NOMO-1 treated with dmso at 0.1 percent for 144 hours (cell line): ENCODE results near the gene CAPN12.
A peak's percentile ranks its signal among the peaks of the same experiment; 100 is the strongest.

Experiments
- DNase-seq: peaks from one replicate; lab custom pipeline; 2025; ENCODE audit not compliant: unreplicated experiment; lab: John Stamatoyannopoulos, UW

The CAPN12 gene

GRCh38 chr19:38697197-38697596, 47.1 kb downstream of the CAPN12 start:
- no peak for DNase-seq

GRCh38 chr19:38696729-38697055, 47.6 kb downstream of the CAPN12 start:
- DNase-seq: no peak

- no peak for DNase-seq
Measured at GRCh38 chr19:38695832-38696728, 48.2 kb downstream of the CAPN12 start.

GRCh38 chr19:38695317-38695683, 49.0 kb downstream of the CAPN12 start:
- peak; percentile 29 for DNase-seq

GRCh38 chr19:38693380-38694223, 50.7 kb downstream of the CAPN12 start:
- DNase-seq: peak; percentile 58

GRCh38 chr19:38692458-38693379, 51.6 kb downstream of the CAPN12 start:
- no peak for DNase-seq

GRCh38 chr19:38691938-38692457, 52.3 kb downstream of the CAPN12 start:
- no peak for DNase-seq

- DNase-seq: no peak
Measured at GRCh38 chr19:38690832-38691231, 53.4 kb downstream of the CAPN12 start.

- no peak for DNase-seq
Measured at GRCh38 chr19:38690146-38690545, 54.1 kb downstream of the CAPN12 start.

GRCh38 chr19:38687837-38688378, 56.4 kb downstream of the CAPN12 start:
- DNase-seq: no peak

GRCh38 chr19:38686530-38686888, 57.8 kb downstream of the CAPN12 start:
- no peak for DNase-seq

GRCh38 chr19:38685666-38686529, 58.4 kb downstream of the CAPN12 start:
- no peak for DNase-seq

- no peak for DNase-seq
Measured at GRCh38 chr19:38684862-38685665, 59.2 kb downstream of the CAPN12 start.

GRCh38 chr19:38684078-38684861, 60.0 kb downstream of the CAPN12 start:
- DNase-seq: peak; percentile 96

GRCh38 chr19:38683393-38684077, 60.7 kb downstream of the CAPN12 start:
- DNase-seq: peak; percentile 63

- no peak for DNase-seq
Measured at GRCh38 chr19:38682872-38683392, 61.3 kb downstream of the CAPN12 start.

GRCh38 chr19:38682195-38682867, 61.9 kb downstream of the CAPN12 start:
- no peak for DNase-seq
